AG09309 (cell line): ENCODE data around the gene RPRML.
A peak's percentile ranks its signal among the peaks of the same experiment; 100 is the strongest.

Experiments used
- DNase-seq: peaks from one replicate; pipeline ENCODE4 v3.0.0-alpha.2; 2010; ENCODE audit warnings: low read depth
- H3K4me3 ChIP-seq: 2 replicates; pipeline ENCODE4 v1.5.1; 2011; ENCODE audit warnings: mild to moderate bottlenecking, low read depth, low read length, moderate library complexity; ENCODE audit not compliant: control insufficient read depth
- CTCF ChIP-seq: IDR thresholded peaks from 2 replicates; pipeline ENCODE4 v1.5.1; 2011; ENCODE audit warnings: mild to moderate bottlenecking, low read depth, low read length, inconsistent platforms; ENCODE audit not compliant: insufficient read depth, control insufficient read depth; ENCODE audit errors: missing control alignments

Gene RPRML

DNA sequence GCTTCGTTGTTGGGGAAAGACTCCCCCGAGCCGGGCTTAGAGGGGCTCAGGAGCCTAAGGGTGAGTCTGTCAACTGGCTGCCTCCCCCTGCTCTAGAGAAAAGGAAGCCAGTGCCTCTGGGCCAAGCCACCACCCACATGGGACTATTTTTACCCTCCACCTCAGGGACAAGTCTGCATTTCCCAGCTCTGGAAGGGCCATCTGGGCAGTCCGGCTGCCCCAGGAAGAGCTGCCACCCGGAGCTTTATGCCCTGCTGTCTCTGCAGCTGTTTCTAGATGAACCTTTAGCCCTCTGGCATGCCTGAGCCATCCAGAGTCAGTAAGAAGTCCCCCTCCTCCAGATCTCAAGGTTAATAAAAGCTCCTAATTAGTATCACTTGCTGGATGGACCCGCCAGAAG is 5.3 kb upstream of the RPRML start:
- TF ChIP-seq CTCF, result no peak
- no peak overlapping the region for H3K4me3 ChIP-seq
- DNase-seq, result no peak

- no peak overlapping the region for H3K4me3 ChIP-seq
- no peak for DNase-seq
- no peak for TF ChIP-seq CTCF
These were observed 4.7 kb upstream of the RPRML start for GRCh38 chr17:46983782-46984181.

GRCh38 chr17:46982577-46982976 is 3.5 kb upstream of the RPRML start:
- TF ChIP-seq CTCF, result no peak
- no peak overlapping the region for H3K4me3 ChIP-seq

DNA sequence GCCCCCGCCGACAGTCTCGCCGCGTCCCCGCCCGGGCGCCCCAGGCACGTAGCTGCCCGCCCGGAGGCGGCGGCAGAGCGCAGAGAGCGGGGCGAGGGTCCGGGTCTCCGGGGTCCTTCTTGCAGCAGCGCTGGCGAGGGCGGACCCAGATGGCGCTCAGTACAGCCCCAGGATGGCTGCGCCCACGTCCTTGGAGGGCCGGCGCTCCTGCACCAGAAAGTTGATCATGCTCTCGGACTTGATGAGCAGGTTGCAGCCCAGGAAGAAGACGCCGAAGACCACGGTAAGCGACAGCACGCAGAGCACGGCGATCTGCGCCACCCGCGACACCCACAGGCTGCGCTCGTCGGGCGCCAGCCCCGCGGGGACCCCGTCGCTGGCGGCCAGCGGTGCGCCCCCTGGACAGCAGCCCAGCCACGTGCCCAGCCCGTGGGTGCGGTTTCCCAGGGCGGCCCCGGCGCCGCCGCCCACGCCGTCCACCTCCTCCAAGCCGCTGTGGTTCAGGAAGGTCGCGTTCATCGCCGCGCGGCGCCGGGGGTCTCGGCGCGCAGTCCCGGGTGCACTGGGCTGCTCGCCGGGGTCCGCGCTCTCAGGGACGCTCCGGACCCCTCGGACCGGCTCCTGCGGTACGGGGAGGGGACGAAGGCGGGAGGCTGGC is 435 bp downstream of the RPRML start:
- no peak for DNase-seq
- peak overlapping the region; percentile 17 for H3K4me3 ChIP-seq
- no peak for TF ChIP-seq CTCF

More at GRCh38 chr17:46982577-46982976, 3.5 kb upstream of the RPRML start:
- no peak for DNase-seq

GRCh38 chr17:46977750-46978488 is 1.1 kb downstream of the RPRML start:
- TF ChIP-seq CTCF, result no peak
- DNase-seq, result no peak
- no peak overlapping the region for H3K4me3 ChIP-seq

- no peak overlapping the region for H3K4me3 ChIP-seq
- no peak for DNase-seq
- no peak for TF ChIP-seq CTCF
These were observed 1.7 kb downstream of the RPRML start for GRCh38 chr17:46977348-46977747.
